CD4-positive, CD25-positive, alpha-beta regulatory T cell (primary cell): Measurements from ENCODE around the gene RRAD. TPM values are rescaled to one million over a fixed set of nuclear protein-coding genes. Genes with fewer than 3 reads are reported as not detected.

Experiments
- ATAC-seq, 2 donors: fragments of 150-1000 bp; cut with Tn5 transposase; one replicate each; pipeline ENCODE4 v1.10.0; 2021; ENCODE audit warnings: low read depth in 2 of 2, moderate number of reproducible peaks in 2 of 2, moderate library complexity in 1 of 2
- DNase-seq, 3 donors: peaks; one replicate each; pipeline versions ENCODE4 v3.0.0 to v3.0.0-alpha.2; 2012 to 2022; ENCODE audit warnings: mixed read lengths in 1 of 3
- H3K27ac ChIP-seq: one replicate; pipeline ENCODE4 v1.7.0; 2013; ENCODE audit warnings: mild to moderate bottlenecking, low read length; ENCODE audit not compliant: insufficient read depth, poor library complexity, severe bottlenecking
- H3K27me3 ChIP-seq: one replicate; pipeline ENCODE4 v1.7.0; 2013; ENCODE audit warnings: low read length; ENCODE audit not compliant: control insufficient read depth, insufficient read depth
- H3K36me3 ChIP-seq: one replicate; pipeline ENCODE4 v1.7.0; 2013; ENCODE audit warnings: mild to moderate bottlenecking, low read length, moderate library complexity; ENCODE audit not compliant: control insufficient read depth, insufficient read depth
- H3K4me1 ChIP-seq: 2 replicates; pipeline ENCODE4 v1.7.0; 2013; ENCODE audit warnings: mild to moderate bottlenecking, low read length; ENCODE audit not compliant: insufficient read depth, control insufficient read depth, poor library complexity, severe bottlenecking
- H3K4me3 ChIP-seq: one replicate; pipeline ENCODE4 v1.7.0; 2013; ENCODE audit warnings: low read depth, mild to moderate bottlenecking, low read length, moderate library complexity
- H3K9me3 ChIP-seq, 2 experiments: 1 replicate in 1 of 2; 2 replicates in 1 of 2; pipeline ENCODE4 v1.7.0; 2013; ENCODE audit warnings: low read length in 2 of 2, mild to moderate bottlenecking in 1 of 2, moderate library complexity in 1 of 2; ENCODE audit not compliant: control insufficient read depth in 2 of 2
- H3K27ac Mint-ChIP-seq, 3 donors: one replicate each; pipeline ENCODE4 v1.8.0; 2020 to 2022; ENCODE audit warnings: mild to moderate bottlenecking in 3 of 3, mixed read lengths in 3 of 3, moderate library complexity in 2 of 3
- H3K27me3 Mint-ChIP-seq: one replicate; pipeline ENCODE4 v1.8.0; 2022; ENCODE audit warnings: mild to moderate bottlenecking, mixed read lengths
- H3K36me3 Mint-ChIP-seq: one replicate; pipeline ENCODE4 v1.8.0; 2020; ENCODE audit warnings: mixed read lengths
- H3K4me1 Mint-ChIP-seq, 4 donors: one replicate each; pipeline ENCODE4 v1.8.0; 2020 to 2022; ENCODE audit warnings: mixed read lengths in 4 of 4, mild to moderate bottlenecking in 1 of 4
- H3K4me3 Mint-ChIP-seq, 4 donors: one replicate each; pipeline ENCODE4 v1.8.0; 2020 to 2022; ENCODE audit warnings: mild to moderate bottlenecking in 4 of 4, mixed read lengths in 4 of 4, moderate library complexity in 3 of 4
- H3K9me3 Mint-ChIP-seq, 7 donors: one replicate each; pipeline ENCODE4 v1.8.0; 2020 to 2022; ENCODE audit warnings: mixed read lengths in 7 of 7, mild to moderate bottlenecking in 3 of 7, moderate library complexity in 2 of 7
- polyA plus RNA-seq, 4 donors: library from polyadenylated mRNA; unstranded; fragments of 300-500 nt; fragmentation: Illumina TruSeq; gene quantifications; one replicate each; pipeline ENCODE4 v1.2.3, GENCODE V29; 2021
- total RNA-seq: library from RNA; stranded (reverse); gene quantifications from one replicate; pipeline ENCODE4 v1.2.3, GENCODE V29; 2022

RRAD gene
- total and polyA plus RNA-seq, 5 donors from 2014 or later: 0.35 TPM; not detected in 4

DNA sequence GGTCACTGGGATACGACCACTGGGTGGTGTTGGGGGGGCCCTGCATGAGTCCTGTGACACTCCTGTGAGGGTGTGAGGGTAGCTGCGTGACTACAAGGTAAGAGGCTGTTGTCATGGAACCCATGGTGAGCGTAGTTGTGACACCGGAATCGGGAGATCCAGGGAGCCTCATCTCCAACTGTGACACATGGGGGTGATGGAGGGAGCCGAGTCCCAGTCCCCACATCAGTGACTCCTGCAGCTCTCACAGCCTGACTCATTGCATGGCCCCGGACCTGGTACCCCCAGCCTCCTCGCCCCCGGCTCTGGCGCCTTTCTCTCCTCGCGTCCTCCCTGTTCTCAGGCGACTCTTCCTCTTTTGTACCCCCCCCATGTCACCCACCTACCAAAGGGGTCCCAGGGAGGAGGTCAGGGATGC lies 20.9 kb downstream of the RRAD start:
- H3K9me3 ChIP-seq: no peaks in the 10 kb centered on the region
- H3K4me3 ChIP-seq: no peak overlapping the region
- no peak overlapping the region for H3K27ac ChIP-seq
- Mint-ChIP-seq H3K4me3 (no peak overlapping the region), H3K27ac (peak overlapping the region in 1 of 3 donors; percentile 26), H3K9me3 (no peaks in the 10 kb centered on the region), H3K27me3 (peaks cover 6% of the 10 kb centered on the region), H3K36me3 (no peaks in the 10 kb centered on the region), H3K4me1 (peaks cover 0 to 11% (median 3%) of the 10 kb centered on the region in 4 donors)
- no peak for DNase-seq
- H3K4me1 ChIP-seq: no peaks in the 10 kb centered on the region
- H3K27me3 ChIP-seq: no peaks in the 10 kb centered on the region
- ATAC-seq: no peak
- no peaks in the 10 kb centered on the region for H3K36me3 ChIP-seq

DNA sequence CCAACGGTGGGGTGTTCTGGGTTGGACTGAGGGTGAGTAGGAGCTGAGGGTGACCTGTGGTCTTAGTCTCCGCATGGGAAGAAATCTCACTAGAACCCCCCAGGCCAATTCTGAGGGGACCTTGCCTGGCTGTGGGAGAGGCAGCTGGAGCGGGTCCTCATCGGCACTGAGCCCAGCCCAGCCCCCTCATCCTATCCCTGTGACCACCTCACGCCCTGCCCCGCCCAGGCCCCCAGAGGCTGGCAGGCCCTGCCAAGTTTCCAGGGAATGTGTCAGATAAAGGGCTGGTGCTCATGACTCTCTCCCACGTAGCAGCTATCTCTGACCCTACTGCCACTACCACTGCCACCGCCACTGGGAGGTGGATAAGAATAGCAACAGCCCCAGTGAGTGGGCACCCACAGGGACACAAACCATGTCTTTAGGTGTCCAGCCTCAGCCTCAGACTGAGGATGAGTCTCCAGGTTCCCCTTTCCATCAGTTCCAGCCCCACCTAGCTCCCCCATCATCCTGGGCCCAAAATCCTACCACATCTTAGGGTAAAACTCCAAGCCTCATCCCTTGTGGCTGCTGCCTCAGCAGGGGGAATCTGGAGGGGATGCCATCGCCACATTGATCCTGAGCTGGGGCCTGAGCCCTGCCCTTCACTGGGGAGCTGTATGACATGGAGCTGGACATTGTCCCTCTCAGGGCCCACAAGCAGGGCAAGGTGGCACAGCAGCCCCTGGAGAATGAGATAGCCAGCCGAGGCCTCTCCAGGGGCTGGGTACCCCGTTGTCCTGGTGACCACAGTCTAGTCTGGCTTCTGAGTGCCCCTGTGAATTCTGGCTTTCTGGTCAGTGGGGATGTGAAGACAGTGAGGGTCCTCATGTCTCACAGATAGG lies 21.5 kb downstream of the RRAD start:
- Histone ChIP-seq H3K27ac (no peak overlapping the region), H3K36me3 (no peaks in the 10 kb centered on the region), H3K27me3 (no peaks in the 10 kb centered on the region), H3K4me1 (no peaks in the 10 kb centered on the region), H3K9me3 (no peaks in the 10 kb centered on the region), H3K4me3 (no peak overlapping the region)
- peaks cover 6% of the 10 kb centered on the region for H3K27me3 Mint-ChIP-seq
- H3K36me3 Mint-ChIP-seq: no peaks in the 10 kb centered on the region
- H3K9me3 Mint-ChIP-seq: no peaks in the 10 kb centered on the region
- peaks cover 0 to 11% (median 3%) of the 10 kb centered on the region in 4 donors for H3K4me1 Mint-ChIP-seq
- DNase-seq (no peak), ATAC-seq (no peak)
- H3K4me3 Mint-ChIP-seq: no peak overlapping the region
- H3K27ac Mint-ChIP-seq: no peak overlapping the region

GRCh38 chr16:66902648-66903543 lies 22.4 kb downstream of the RRAD start:
- H3K9me3 ChIP-seq: no peaks in the 10 kb centered on the region
- H3K27me3 Mint-ChIP-seq: no peaks in the 10 kb centered on the region
- DNase-seq (no peak), ATAC-seq (no peak)
- no peaks in the 10 kb centered on the region for H3K27me3 ChIP-seq
- H3K27ac Mint-ChIP-seq: no peak overlapping the region
- H3K4me3 ChIP-seq: no peak overlapping the region
- H3K4me3 Mint-ChIP-seq: no peak overlapping the region
- no peaks in the 10 kb centered on the region for H3K9me3 Mint-ChIP-seq
- H3K4me1 ChIP-seq: no peaks in the 10 kb centered on the region
- H3K36me3 Mint-ChIP-seq: no peaks in the 10 kb centered on the region
- no peak overlapping the region for H3K27ac ChIP-seq
- peaks cover 0 to 11% (median 3%) of the 10 kb centered on the region in 4 donors for H3K4me1 Mint-ChIP-seq
- no peaks in the 10 kb centered on the region for H3K36me3 ChIP-seq

GRCh38 chr16:66901626-66902025 lies 23.7 kb downstream of the RRAD start:
- Mint-ChIP-seq H3K27ac (no peak overlapping the region), H3K9me3 (no peaks in the 10 kb centered on the region), H3K4me1 (peaks cover 0 to 11% (median 3%) of the 10 kb centered on the region in 4 donors), H3K4me3 (no peak overlapping the region), H3K36me3 (no peaks in the 10 kb centered on the region), H3K27me3 (no peaks in the 10 kb centered on the region)
- H3K9me3 ChIP-seq: no peaks in the 10 kb centered on the region
- ATAC-seq (no peak), DNase-seq (no peak)
- H3K27ac ChIP-seq: no peak overlapping the region
- H3K36me3 ChIP-seq: no peaks in the 10 kb centered on the region
- no peaks in the 10 kb centered on the region for H3K4me1 ChIP-seq
- H3K27me3 ChIP-seq: no peaks in the 10 kb centered on the region
- no peak overlapping the region for H3K4me3 ChIP-seq

- no peaks in the 10 kb centered on the region for H3K9me3 Mint-ChIP-seq
- H3K36me3 Mint-ChIP-seq: no peaks in the 10 kb centered on the region
- Histone ChIP-seq H3K36me3 (no peaks in the 10 kb centered on the region), H3K27ac (no peak overlapping the region), H3K4me1 (no peaks in the 10 kb centered on the region), H3K27me3 (no peaks in the 10 kb centered on the region), H3K4me3 (no peak overlapping the region), H3K9me3 (no peaks in the 10 kb centered on the region)
- ATAC-seq (no peak), DNase-seq (no peak)
- no peak overlapping the region for H3K4me3 Mint-ChIP-seq
- H3K4me1 Mint-ChIP-seq: peaks cover 0 to 4% (median under 1%) of the 10 kb centered on the region in 4 donors
- H3K27me3 Mint-ChIP-seq: no peaks in the 10 kb centered on the region
- peak overlapping the region in 1 of 3 donors; percentile 21 for H3K27ac Mint-ChIP-seq
Measured at GRCh38 chr16:66900721-66901441, 24.5 kb downstream of the RRAD start.

- Histone ChIP-seq H3K36me3 (no peaks in the 10 kb centered on the region), H3K4me1 (no peaks in the 10 kb centered on the region), H3K27me3 (no peaks in the 10 kb centered on the region), H3K27ac (no peak overlapping the region), H3K4me3 (no peak overlapping the region), H3K9me3 (no peaks in the 10 kb centered on the region)
- Mint-ChIP-seq H3K36me3 (no peaks in the 10 kb centered on the region), H3K27me3 (no peaks in the 10 kb centered on the region), H3K9me3 (peaks cover 0 to 1% (median 0%) of the 10 kb centered on the region in 7 donors), H3K4me3 (no peak overlapping the region), H3K27ac (peak overlapping the region in 1 of 3 donors; percentile 43), H3K4me1 (peaks cover 0 to 2% (median 0%) of the 10 kb centered on the region in 4 donors)
- ATAC-seq (no peak), DNase-seq (no peak)
Measured at GRCh38 chr16:66899945-66900710, 25.2 kb downstream of the RRAD start.
